ENCODE results near the gene MAMDC4. TPM values are rescaled to one million over a fixed set of nuclear protein-coding genes. Genes with fewer than 3 reads are reported as not detected.

MAMDC4 gene
- total and polyA plus RNA-seq, 2 of the 13 experiments (the other 11 are each of a cell fraction or from before 2014, with no cell fraction given), result 6.0 to 6.8 TPM

DNA sequence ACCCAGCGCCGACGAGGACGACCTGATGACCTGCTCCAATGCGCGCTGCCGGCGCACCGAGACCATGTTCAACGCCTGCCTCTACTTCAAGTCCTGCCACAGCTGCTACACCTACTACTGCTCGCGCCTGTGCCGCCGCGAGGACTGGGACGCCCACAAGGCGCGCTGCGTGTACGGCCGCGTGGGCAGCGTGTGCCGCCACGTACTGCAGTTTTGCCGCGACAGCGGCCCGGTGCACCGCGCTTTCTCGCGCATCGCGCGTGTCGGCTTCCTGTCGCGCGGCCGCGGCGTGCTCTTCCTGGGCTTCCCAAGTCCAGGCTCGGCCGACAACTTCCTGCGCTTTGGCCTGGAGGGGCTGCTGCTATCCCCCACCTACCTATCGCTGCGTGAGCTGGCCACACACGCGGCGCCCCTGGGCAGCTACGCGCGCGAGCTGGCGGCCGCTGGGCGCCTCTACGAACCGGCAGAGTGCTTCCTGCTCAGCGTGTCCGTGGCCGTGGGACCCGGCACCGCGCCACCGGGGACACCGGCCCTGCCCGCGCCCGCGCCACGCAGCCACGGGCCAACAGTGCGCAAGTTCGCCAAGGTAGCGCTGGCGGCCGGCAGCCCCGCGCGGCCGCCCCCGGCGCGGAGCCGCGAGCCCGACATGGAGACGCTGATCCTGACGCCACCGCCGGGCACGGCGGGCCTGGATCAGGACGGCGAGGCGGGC, 5.6 kb upstream of the MAMDC4 start (continued):
- TF ChIP-seq CBX2 (IDR thresholded peaks at IDR 0.05; ENCODE audit: low read depth, low read length) (no peak), CBX2 (CRISPR knock-in tag; IDR thresholded peaks at IDR 0.05; ENCODE audit: low read depth) (no peak), ASH2L (IDR thresholded peaks at IDR 0.05; ENCODE audit: insufficient read length, low read depth, low read length) (no peak), RBM22 (optimal IDR thresholded peaks at IDR 0.05; ENCODE audit: low read length) (peak; percentile 34), SMAD3 (CRISPR knock-in tag; IDR thresholded peaks at IDR 0.05) (no peak), XBP1 (CRISPR knock-in tag; IDR thresholded peaks at IDR 0.05) (no peak), HNRNPLL (IDR thresholded peaks at IDR 0.05; ENCODE audit: low read depth, low read length, poor library complexity, severe bottlenecking) (peak; percentile 14), ZFYVE20 (CRISPR knock-in tag; IDR thresholded peaks at IDR 0.05; ENCODE audit: borderline replicate concordance, low read depth) (no peak), KLF11 (CRISPR knock-in tag; IDR thresholded peaks at IDR 0.05) (no peak)
- TF ChIP-seq, protein P1, sequence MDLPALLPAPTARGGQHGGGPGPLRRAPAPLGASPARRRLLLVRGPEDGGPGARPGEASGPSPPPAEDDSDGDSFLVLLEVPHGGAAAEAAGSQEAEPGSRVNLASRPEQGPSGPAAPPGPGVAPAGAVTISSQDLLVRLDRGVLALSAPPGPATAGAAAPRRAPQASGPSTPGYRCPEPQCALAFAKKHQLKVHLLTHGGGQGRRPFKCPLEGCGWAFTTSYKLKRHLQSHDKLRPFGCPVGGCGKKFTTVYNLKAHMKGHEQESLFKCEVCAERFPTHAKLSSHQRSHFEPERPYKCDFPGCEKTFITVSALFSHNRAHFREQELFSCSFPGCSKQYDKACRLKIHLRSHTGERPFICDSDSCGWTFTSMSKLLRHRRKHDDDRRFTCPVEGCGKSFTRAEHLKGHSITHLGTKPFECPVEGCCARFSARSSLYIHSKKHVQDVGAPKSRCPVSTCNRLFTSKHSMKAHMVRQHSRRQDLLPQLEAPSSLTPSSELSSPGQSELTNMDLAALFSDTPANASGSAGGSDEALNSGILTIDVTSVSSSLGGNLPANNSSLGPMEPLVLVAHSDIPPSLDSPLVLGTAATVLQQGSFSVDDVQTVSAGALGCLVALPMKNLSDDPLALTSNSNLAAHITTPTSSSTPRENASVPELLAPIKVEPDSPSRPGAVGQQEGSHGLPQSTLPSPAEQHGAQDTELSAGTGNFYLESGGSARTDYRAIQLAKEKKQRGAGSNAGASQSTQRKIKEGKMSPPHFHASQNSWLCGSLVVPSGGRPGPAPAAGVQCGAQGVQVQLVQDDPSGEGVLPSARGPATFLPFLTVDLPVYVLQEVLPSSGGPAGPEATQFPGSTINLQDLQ (CRISPR knock-in tag; IDR thresholded peaks at IDR 0.05), result no peak
- TF ChIP-seq, protein P2, sequence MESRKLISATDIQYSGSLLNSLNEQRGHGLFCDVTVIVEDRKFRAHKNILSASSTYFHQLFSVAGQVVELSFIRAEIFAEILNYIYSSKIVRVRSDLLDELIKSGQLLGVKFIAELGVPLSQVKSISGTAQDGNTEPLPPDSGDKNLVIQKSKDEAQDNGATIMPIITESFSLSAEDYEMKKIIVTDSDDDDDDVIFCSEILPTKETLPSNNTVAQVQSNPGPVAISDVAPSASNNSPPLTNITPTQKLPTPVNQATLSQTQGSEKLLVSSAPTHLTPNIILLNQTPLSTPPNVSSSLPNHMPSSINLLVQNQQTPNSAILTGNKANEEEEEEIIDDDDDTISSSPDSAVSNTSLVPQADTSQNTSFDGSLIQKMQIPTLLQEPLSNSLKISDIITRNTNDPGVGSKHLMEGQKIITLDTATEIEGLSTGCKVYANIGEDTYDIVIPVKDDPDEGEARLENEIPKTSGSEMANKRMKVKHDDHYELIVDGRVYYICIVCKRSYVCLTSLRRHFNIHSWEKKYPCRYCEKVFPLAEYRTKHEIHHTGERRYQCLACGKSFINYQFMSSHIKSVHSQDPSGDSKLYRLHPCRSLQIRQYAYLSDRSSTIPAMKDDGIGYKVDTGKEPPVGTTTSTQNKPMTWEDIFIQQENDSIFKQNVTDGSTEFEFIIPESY (CRISPR knock-in tag; IDR thresholded peaks at IDR 0.05), result peak; percentile 60; the same call in 1 of the 2 replicates
- TF ChIP-seq, protein P3, sequence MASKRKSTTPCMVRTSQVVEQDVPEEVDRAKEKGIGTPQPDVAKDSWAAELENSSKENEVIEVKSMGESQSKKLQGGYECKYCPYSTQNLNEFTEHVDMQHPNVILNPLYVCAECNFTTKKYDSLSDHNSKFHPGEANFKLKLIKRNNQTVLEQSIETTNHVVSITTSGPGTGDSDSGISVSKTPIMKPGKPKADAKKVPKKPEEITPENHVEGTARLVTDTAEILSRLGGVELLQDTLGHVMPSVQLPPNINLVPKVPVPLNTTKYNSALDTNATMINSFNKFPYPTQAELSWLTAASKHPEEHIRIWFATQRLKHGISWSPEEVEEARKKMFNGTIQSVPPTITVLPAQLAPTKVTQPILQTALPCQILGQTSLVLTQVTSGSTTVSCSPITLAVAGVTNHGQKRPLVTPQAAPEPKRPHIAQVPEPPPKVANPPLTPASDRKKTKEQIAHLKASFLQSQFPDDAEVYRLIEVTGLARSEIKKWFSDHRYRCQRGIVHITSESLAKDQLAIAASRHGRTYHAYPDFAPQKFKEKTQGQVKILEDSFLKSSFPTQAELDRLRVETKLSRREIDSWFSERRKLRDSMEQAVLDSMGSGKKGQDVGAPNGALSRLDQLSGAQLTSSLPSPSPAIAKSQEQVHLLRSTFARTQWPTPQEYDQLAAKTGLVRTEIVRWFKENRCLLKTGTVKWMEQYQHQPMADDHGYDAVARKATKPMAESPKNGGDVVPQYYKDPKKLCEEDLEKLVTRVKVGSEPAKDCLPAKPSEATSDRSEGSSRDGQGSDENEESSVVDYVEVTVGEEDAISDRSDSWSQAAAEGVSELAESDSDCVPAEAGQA (IDR thresholded peaks at IDR 0.05; ENCODE audit: low read depth), result peak; percentile 45; the same call in 1 of the 2 replicates
- TF ChIP-seq, protein P3 (CRISPR knock-in tag; IDR thresholded peaks at IDR 0.05; ENCODE audit: borderline replicate concordance), result no peak
- TF ChIP-seq, protein P4, sequence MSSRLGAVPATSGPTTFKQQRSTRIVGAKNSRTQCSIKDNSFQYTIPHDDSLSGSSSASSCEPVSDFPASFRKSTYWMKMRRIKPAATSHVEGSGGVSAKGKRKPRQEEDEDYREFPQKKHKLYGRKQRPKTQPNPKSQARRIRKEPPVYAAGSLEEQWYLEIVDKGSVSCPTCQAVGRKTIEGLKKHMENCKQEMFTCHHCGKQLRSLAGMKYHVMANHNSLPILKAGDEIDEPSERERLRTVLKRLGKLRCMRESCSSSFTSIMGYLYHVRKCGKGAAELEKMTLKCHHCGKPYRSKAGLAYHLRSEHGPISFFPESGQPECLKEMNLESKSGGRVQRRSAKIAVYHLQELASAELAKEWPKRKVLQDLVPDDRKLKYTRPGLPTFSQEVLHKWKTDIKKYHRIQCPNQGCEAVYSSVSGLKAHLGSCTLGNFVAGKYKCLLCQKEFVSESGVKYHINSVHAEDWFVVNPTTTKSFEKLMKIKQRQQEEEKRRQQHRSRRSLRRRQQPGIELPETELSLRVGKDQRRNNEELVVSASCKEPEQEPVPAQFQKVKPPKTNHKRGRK (CRISPR knock-in tag; IDR thresholded peaks at IDR 0.05), result no peak
- TF ChIP-seq, protein P5, sequence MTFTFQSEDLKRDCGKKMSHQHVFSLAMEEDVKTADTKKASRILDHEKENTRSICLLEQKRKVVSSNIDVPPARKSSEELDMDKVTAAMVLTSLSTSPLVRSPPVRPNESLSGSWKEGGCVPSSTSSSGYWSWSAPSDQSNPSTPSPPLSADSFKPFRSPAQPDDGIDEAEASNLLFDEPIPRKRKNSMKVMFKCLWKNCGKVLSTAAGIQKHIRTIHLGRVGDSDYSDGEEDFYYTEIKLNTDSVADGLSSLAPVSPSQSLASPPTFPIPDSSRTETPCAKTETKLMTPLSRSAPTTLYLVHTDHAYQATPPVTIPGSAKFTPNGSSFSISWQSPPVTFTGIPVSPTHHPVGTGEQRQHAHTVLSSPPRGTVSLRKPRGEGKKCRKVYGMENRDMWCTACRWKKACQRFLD (CRISPR knock-in tag; IDR thresholded peaks at IDR 0.05; ENCODE audit: borderline replicate concordance), result no peak
